Embryonic facial prominence (tissue), 1 donor: ENCODE results near the gene ZBTB16.

Experiments
- DNase-seq: peaks from one replicate; pipeline ENCODE4 v3.0.0-alpha.2; 2016; ENCODE audit errors: extremely low spot score

Gene ZBTB16

GRCh38 chr11:114059278-114059983 lies at the start of gene ZBTB16:
TSS of gene ZBTB16 (plus strand) at chr11:114059711. CDS start at chr11:114063301, 3,590 bp downstream.
- DNase-seq: no peak

GRCh38 chr11:114010931-114011330 lies 48.6 kb upstream of the ZBTB16 start:
- no peak for DNase-seq

GRCh38 chr11:114011443-114011842 lies 48.1 kb upstream of the ZBTB16 start:
- DNase-seq: no peak

- no peak for DNase-seq
Measured at GRCh38 chr11:114015117-114015516, 44.4 kb upstream of the ZBTB16 start.

- no peak for DNase-seq
Measured at GRCh38 chr11:114016986-114017385, 42.5 kb upstream of the ZBTB16 start.

GRCh38 chr11:114017723-114018122 lies 41.8 kb upstream of the ZBTB16 start:
- DNase-seq: no peak

- DNase-seq: no peak
Measured at GRCh38 chr11:114019046-114019445, 40.5 kb upstream of the ZBTB16 start.

- DNase-seq: no peak
Measured at GRCh38 chr11:114019574-114019973, 39.9 kb upstream of the ZBTB16 start.

GRCh38 chr11:114025329-114025907 lies 34.1 kb upstream of the ZBTB16 start:
- DNase-seq: no peak

- DNase-seq: no peak
Measured at GRCh38 chr11:114026355-114026754, 33.2 kb upstream of the ZBTB16 start.

GRCh38 chr11:114027391-114027790 lies 32.1 kb upstream of the ZBTB16 start:
- no peak for DNase-seq

- no peak for DNase-seq
Measured at GRCh38 chr11:114027926-114028325, 31.6 kb upstream of the ZBTB16 start.

GRCh38 chr11:114031246-114031966 lies 28.1 kb upstream of the ZBTB16 start:
- DNase-seq: no peak

- no peak for DNase-seq
Measured at GRCh38 chr11:114031967-114032320, 27.6 kb upstream of the ZBTB16 start.

GRCh38 chr11:114033066-114033465 lies 26.4 kb upstream of the ZBTB16 start:
- DNase-seq: no peak

GRCh38 chr11:114033572-114033971 lies 25.9 kb upstream of the ZBTB16 start:
- DNase-seq: no peak

- DNase-seq: no peak
Measured at GRCh38 chr11:114034956-114035355, 24.6 kb upstream of the ZBTB16 start.

GRCh38 chr11:114036147-114036811 lies 23.2 kb upstream of the ZBTB16 start:
- no peak for DNase-seq

- DNase-seq: no peak
Measured at GRCh38 chr11:114036958-114037357, 22.6 kb upstream of the ZBTB16 start.

GRCh38 chr11:114039551-114039950 lies 20.0 kb upstream of the ZBTB16 start:
- DNase-seq: no peak

GRCh38 chr11:114040706-114041211 lies 18.8 kb upstream of the ZBTB16 start:
- DNase-seq: no peak

GRCh38 chr11:114042234-114042633 lies 17.3 kb upstream of the ZBTB16 start:
- no peak for DNase-seq
